ENCODE results near the gene RNF217.

RNF217 gene

GRCh38 chr6:125111219-125111983 lies 149.2 kb downstream of the RNF217 start:
- H3K4me3 ChIP-seq (ENCODE audit: low read depth, low read length), result no peak overlapping the region
- H3K36me3 ChIP-seq (ENCODE audit: control insufficient read depth, insufficient read depth, low read length), result no peaks in the 10 kb centered on the region
- peaks cover 28% of the 10 kb centered on the region for H3K9me3 ChIP-seq (ENCODE audit: control insufficient read depth, insufficient read depth, low read depth, low read length)
- H3K9ac ChIP-seq (ENCODE audit: low read length), result no peak overlapping the region
- H3K27me3 ChIP-seq (ENCODE audit: control insufficient read depth, insufficient read depth, low read length), result no peaks in the 10 kb centered on the region
- H3K27ac ChIP-seq (ENCODE audit: low read depth, low read length), result no peak overlapping the region
- H3K4me1 ChIP-seq (ENCODE audit: control insufficient read depth, insufficient read depth, low read length), result no peaks in the 10 kb centered on the region

- no peak overlapping the region for H3K9ac ChIP-seq (ENCODE audit: low read length)
- H3K27ac ChIP-seq (ENCODE audit: low read depth, low read length), result no peak overlapping the region
- no peaks in the 10 kb centered on the region for H3K36me3 ChIP-seq (ENCODE audit: control insufficient read depth, insufficient read depth, low read length)
- no peaks in the 10 kb centered on the region for H3K27me3 ChIP-seq (ENCODE audit: control insufficient read depth, insufficient read depth, low read length)
- no peak overlapping the region for H3K4me3 ChIP-seq (ENCODE audit: low read depth, low read length)
- peaks cover 28% of the 10 kb centered on the region for H3K9me3 ChIP-seq (ENCODE audit: control insufficient read depth, insufficient read depth, low read depth, low read length)
- H3K4me1 ChIP-seq (ENCODE audit: control insufficient read depth, insufficient read depth, low read length), result no peaks in the 10 kb centered on the region
Observed at GRCh38 chr6:125112934-125113333, 150.7 kb downstream of the RNF217 start.

GRCh38 chr6:125114248-125114858 lies 152.1 kb downstream of the RNF217 start:
- Histone ChIP-seq H3K4me3 (ENCODE audit: low read depth, low read length) (no peak overlapping the region), H3K4me1 (ENCODE audit: control insufficient read depth, insufficient read depth, low read length) (no peaks in the 10 kb centered on the region), H3K27ac (ENCODE audit: low read depth, low read length) (no peak overlapping the region), H3K27me3 (ENCODE audit: control insufficient read depth, insufficient read depth, low read length) (no peaks in the 10 kb centered on the region), H3K36me3 (ENCODE audit: control insufficient read depth, insufficient read depth, low read length) (no peaks in the 10 kb centered on the region), H3K9me3 (ENCODE audit: control insufficient read depth, insufficient read depth, low read depth, low read length) (peaks cover 24% of the 10 kb centered on the region), H3K9ac (ENCODE audit: low read length) (no peak overlapping the region)

DNA sequence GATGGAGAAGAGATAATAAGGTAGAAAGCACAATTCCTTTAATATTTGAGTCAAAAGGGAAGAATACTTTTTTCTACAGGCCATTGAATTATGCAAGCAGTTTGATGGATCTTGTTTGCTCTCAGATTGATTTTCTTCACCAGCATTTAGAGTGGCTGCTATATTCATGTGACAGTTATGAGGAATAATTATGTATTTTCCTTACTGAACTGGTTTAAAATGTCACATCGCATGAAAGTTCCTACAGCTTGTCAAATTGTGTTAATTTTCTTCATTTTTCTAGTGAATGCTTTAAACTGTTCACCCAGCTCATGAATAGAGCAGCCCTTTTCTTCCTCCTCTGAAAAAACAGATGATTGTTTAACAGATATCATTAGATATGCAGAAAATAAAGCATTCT lies 153.9 kb downstream of the RNF217 start:
- Histone ChIP-seq H3K9ac (ENCODE audit: low read length) (no peak overlapping the region), H3K27me3 (ENCODE audit: control insufficient read depth, insufficient read depth, low read length) (no peaks in the 10 kb centered on the region), H3K4me1 (ENCODE audit: control insufficient read depth, insufficient read depth, low read length) (no peaks in the 10 kb centered on the region), H3K27ac (ENCODE audit: low read depth, low read length) (no peak overlapping the region), H3K36me3 (ENCODE audit: control insufficient read depth, insufficient read depth, low read length) (no peaks in the 10 kb centered on the region), H3K9me3 (ENCODE audit: control insufficient read depth, insufficient read depth, low read depth, low read length) (peaks cover 8% of the 10 kb centered on the region), H3K4me3 (ENCODE audit: low read depth, low read length) (no peak overlapping the region)

DNA sequence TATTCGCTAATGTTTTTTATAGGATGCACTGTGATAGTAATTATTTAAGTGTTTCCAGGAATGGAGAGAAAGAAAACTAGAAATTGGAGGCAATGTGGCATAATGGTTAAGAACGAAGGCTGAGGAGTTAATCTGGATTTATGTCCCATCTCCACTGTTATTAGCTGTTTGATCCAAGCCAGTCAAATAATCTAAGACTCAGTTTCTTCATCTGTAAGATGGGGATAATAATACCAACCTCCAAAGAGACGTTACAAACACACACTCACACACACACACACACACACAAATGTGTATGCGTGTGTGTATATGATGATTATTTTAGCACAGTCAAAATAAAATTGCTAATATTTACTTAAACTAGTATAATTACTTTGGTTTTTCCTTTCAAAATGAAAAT lies 154.5 kb downstream of the RNF217 start:
- H3K4me3 ChIP-seq (ENCODE audit: low read depth, low read length), result no peak overlapping the region
- no peak overlapping the region for H3K9ac ChIP-seq (ENCODE audit: low read length)
- no peaks in the 10 kb centered on the region for H3K27me3 ChIP-seq (ENCODE audit: control insufficient read depth, insufficient read depth, low read length)
- H3K36me3 ChIP-seq (ENCODE audit: control insufficient read depth, insufficient read depth, low read length), result no peaks in the 10 kb centered on the region
- no peaks in the 10 kb centered on the region for H3K4me1 ChIP-seq (ENCODE audit: control insufficient read depth, insufficient read depth, low read length)
- peaks cover 3% of the 10 kb centered on the region; the same call in 1 of the 2 replicates for H3K9me3 ChIP-seq (ENCODE audit: control insufficient read depth, insufficient read depth, low read depth, low read length)
- H3K27ac ChIP-seq (ENCODE audit: low read depth, low read length), result no peak overlapping the region

DNA sequence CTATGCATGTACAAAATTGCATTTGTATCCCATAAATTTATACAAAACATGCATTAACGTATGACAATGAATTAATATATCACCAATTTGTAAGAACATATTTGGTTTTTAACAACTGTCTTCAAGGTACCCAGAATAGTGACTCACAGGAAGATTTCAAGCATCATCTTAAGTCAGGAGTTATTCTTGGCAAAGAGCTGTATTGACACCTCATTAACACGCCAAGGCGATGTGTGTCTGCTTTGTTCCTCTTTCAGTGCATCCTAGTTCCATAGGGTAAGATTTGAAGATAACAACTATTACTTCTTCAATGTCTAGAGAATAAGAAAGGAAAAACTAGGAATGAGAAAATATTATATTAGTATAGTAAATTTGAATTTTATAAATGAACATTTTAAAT lies 155.6 kb downstream of the RNF217 start:
- Histone ChIP-seq H3K4me3 (ENCODE audit: low read depth, low read length) (no peak overlapping the region), H3K9me3 (ENCODE audit: control insufficient read depth, insufficient read depth, low read depth, low read length) (peaks cover under 1% of the 10 kb centered on the region; the same call in 1 of the 2 replicates), H3K27me3 (ENCODE audit: control insufficient read depth, insufficient read depth, low read length) (no peaks in the 10 kb centered on the region), H3K9ac (ENCODE audit: low read length) (no peak overlapping the region), H3K27ac (ENCODE audit: low read depth, low read length) (no peak overlapping the region), H3K36me3 (ENCODE audit: control insufficient read depth, insufficient read depth, low read length) (no peaks in the 10 kb centered on the region), H3K4me1 (ENCODE audit: control insufficient read depth, insufficient read depth, low read length) (no peaks in the 10 kb centered on the region)

DNA sequence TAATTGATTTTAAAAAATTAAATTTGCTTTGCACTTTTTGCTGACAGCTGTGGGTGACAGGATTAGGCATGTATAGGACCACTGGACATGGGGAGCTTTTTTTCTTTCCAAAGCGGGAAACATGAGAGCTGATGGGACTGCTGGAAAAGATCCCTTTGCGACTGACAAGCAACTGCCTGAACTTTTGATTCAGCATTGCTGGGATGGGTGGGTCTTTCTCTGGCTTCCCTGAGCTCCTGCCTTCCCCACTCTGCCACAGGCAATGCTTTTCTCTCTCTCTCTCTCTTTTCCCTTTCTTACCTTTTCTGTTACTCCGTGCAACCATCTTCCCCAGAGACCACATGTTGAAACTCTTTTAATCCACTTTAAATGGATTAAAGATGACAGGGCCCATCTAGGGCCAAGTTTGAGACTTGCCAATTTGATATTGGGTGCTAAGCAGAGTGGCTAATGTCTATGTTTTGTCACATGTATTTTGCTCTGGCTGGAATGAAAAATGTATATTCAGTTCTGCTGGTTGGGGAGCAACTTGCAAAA lies 157.9 kb downstream of the RNF217 start:
- Histone ChIP-seq H3K36me3 (ENCODE audit: control insufficient read depth, insufficient read depth, low read length) (no peaks in the 10 kb centered on the region), H3K4me3 (ENCODE audit: low read depth, low read length) (no peak overlapping the region), H3K9ac (ENCODE audit: low read length) (no peak overlapping the region), H3K9me3 (ENCODE audit: control insufficient read depth, insufficient read depth, low read depth, low read length) (no peaks in the 10 kb centered on the region), H3K27me3 (ENCODE audit: control insufficient read depth, insufficient read depth, low read length) (no peaks in the 10 kb centered on the region), H3K27ac (ENCODE audit: low read depth, low read length) (no peak overlapping the region), H3K4me1 (ENCODE audit: control insufficient read depth, insufficient read depth, low read length) (peaks cover 7% of the 10 kb centered on the region; the same call in 1 of the 2 replicates)

DNA sequence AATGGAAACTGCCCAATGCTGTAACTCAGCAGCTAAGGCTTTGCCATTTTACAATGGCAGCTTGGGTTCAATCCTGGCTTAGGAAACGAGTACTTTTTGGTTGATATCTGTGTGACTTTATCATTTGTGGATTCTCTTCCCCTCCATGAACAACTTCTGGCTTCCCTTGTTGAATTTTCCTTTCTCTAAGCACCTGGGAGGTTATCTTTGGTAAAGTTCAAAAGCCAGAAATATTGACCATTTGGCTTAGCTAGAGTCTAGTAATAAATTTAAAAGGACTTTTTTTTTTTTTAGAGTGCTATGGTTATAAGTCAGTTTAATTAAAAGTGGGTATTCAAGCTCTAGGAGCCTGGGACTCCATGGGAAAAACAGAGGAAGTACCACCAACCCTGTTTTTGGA lies 159.7 kb downstream of the RNF217 start:
- no peaks in the 10 kb centered on the region for H3K27me3 ChIP-seq (ENCODE audit: control insufficient read depth, insufficient read depth, low read length)
- H3K9ac ChIP-seq (ENCODE audit: low read length), result no peak overlapping the region
- H3K4me1 ChIP-seq (ENCODE audit: control insufficient read depth, insufficient read depth, low read length), result peaks cover 7% of the 10 kb centered on the region; the same call in 1 of the 2 replicates
- H3K4me3 ChIP-seq (ENCODE audit: low read depth, low read length), result no peak overlapping the region
- H3K27ac ChIP-seq (ENCODE audit: low read depth, low read length), result no peak overlapping the region
- no peaks in the 10 kb centered on the region for H3K36me3 ChIP-seq (ENCODE audit: control insufficient read depth, insufficient read depth, low read length)
- H3K9me3 ChIP-seq (ENCODE audit: control insufficient read depth, insufficient read depth, low read depth, low read length), result peaks cover 5% of the 10 kb centered on the region; the same call in 1 of the 2 replicates

GRCh38 chr6:125123051-125123450 lies 160.8 kb downstream of the RNF217 start:
- Histone ChIP-seq H3K36me3 (ENCODE audit: control insufficient read depth, insufficient read depth, low read length) (no peaks in the 10 kb centered on the region), H3K9me3 (ENCODE audit: control insufficient read depth, insufficient read depth, low read depth, low read length) (peaks cover 5% of the 10 kb centered on the region; the same call in 1 of the 2 replicates), H3K27me3 (ENCODE audit: control insufficient read depth, insufficient read depth, low read length) (no peaks in the 10 kb centered on the region), H3K4me1 (ENCODE audit: control insufficient read depth, insufficient read depth, low read length) (peaks cover 7% of the 10 kb centered on the region; the same call in 1 of the 2 replicates), H3K4me3 (ENCODE audit: low read depth, low read length) (no peak overlapping the region), H3K9ac (ENCODE audit: low read length) (no peak overlapping the region), H3K27ac (ENCODE audit: low read depth, low read length) (no peak overlapping the region)

GRCh38 chr6:125123468-125124048 lies 161.3 kb downstream of the RNF217 start:
- Histone ChIP-seq H3K27ac (ENCODE audit: low read depth, low read length) (no peak overlapping the region), H3K36me3 (ENCODE audit: control insufficient read depth, insufficient read depth, low read length) (no peaks in the 10 kb centered on the region), H3K27me3 (ENCODE audit: control insufficient read depth, insufficient read depth, low read length) (no peaks in the 10 kb centered on the region), H3K9ac (ENCODE audit: low read length) (no peak overlapping the region), H3K4me3 (ENCODE audit: low read depth, low read length) (no peak overlapping the region), H3K9me3 (ENCODE audit: control insufficient read depth, insufficient read depth, low read depth, low read length) (peaks cover 5% of the 10 kb centered on the region; the same call in 1 of the 2 replicates), H3K4me1 (ENCODE audit: control insufficient read depth, insufficient read depth, low read length) (peaks cover 7% of the 10 kb centered on the region; the same call in 1 of the 2 replicates)
